GM18505 (cell line): Measurements from ENCODE around the gene FSIP1.

Source experiments
- ATAC-seq: cut with Tn5 transposase; IDR thresholded peaks from one replicate; pipeline ENCODE4 v1.9.1; 2021; ENCODE audit not compliant: unreplicated experiment
- POLR2A ChIP-seq: IDR thresholded peaks from 4 replicates; pipeline ENCODE4 v1.6.1; 2011; ENCODE audit warnings: borderline replicate concordance; ENCODE audit not compliant: insufficient read depth, insufficient read length; ENCODE audit errors: extremely low read depth

The FSIP1 gene

GRCh38 chr15:39592500-39592899, 190.1 kb downstream of the FSIP1 start:
- TF ChIP-seq POLR2A, result no peak
- ATAC-seq, result no peak

- TF ChIP-seq POLR2A, result no peak
- no peak for ATAC-seq
Observed at GRCh38 chr15:39591896-39592315, 190.7 kb downstream of the FSIP1 start.

GRCh38 chr15:39591141-39591895, 191.3 kb downstream of the FSIP1 start:
- TF ChIP-seq POLR2A, result no peak
- ATAC-seq, result no peak

- ATAC-seq, result no peak
- no peak for TF ChIP-seq POLR2A
Observed at GRCh38 chr15:39589815-39590644, 192.6 kb downstream of the FSIP1 start.

- no peak for ATAC-seq
- no peak for TF ChIP-seq POLR2A
Observed at GRCh38 chr15:39589193-39589814, 193.3 kb downstream of the FSIP1 start.

- no peak for ATAC-seq
Observed at GRCh38 chr15:39588531-39589192, 194.0 kb downstream of the FSIP1 start.

GRCh38 chr15:39587731-39588530, 194.7 kb downstream of the FSIP1 start:
- no peak for ATAC-seq
- no peak for TF ChIP-seq POLR2A

More at GRCh38 chr15:39588531-39589192, 194.0 kb downstream of the FSIP1 start:
- no peak for TF ChIP-seq POLR2A

GRCh38 chr15:39587096-39587721, 195.4 kb downstream of the FSIP1 start:
- no peak for TF ChIP-seq POLR2A
- ATAC-seq, result no peak

GRCh38 chr15:39586387-39587095, 196.1 kb downstream of the FSIP1 start:
- no peak for TF ChIP-seq POLR2A
- ATAC-seq, result no peak

- no peak for ATAC-seq
- TF ChIP-seq POLR2A, result no peak
Observed at GRCh38 chr15:39585871-39586301, 196.8 kb downstream of the FSIP1 start.

GRCh38 chr15:39585389-39585841, 197.2 kb downstream of the FSIP1 start:
- ATAC-seq, result no peak
- no peak for TF ChIP-seq POLR2A
